ENCODE measurements around the gene CSMD2. TPM values are rescaled to one million over a fixed set of nuclear protein-coding genes. Genes with fewer than 3 reads are reported as not detected.

Gene CSMD2
- total RNA-seq, 6 donors from 2014 or later, result 0.39 to 1.0 (median 0.52) TPM

GRCh38 chr1:33578557-33579448, 586.2 kb downstream of the CSMD2 start:
- TF ChIP-seq POLR2A (IDR thresholded peaks at IDR 0.05) (no peak), CTCF (IDR thresholded peaks at IDR 0.05) (no peak), EP300 (IDR thresholded peaks at IDR 0.05) (peak in 1 of 4 donors; percentile 18), POLR2AphosphoS5 (IDR thresholded peaks at IDR 0.05) (no peak)
- Histone ChIP-seq H3K4me1 (peaks cover 0 to 9% (median 5%) of the 10 kb centered on the region in 4 donors), H3K36me3 (no peaks in the 10 kb centered on the region), H3K27ac (peak overlapping the region in 1 of 4 donors; percentile 37), H3K4me3 (no peak overlapping the region), H3K27me3 (no peaks in the 10 kb centered on the region), H3K9me3 (no peaks in the 10 kb centered on the region)
- DNase-seq (peak in 1 of 2 donors; percentile 56), ATAC-seq (ENCODE audit: low FRiP score in 2 of 2) (peak in 1 of 2 donors; percentile 24)
- 56 to 57% methylated on average over 15 to 16 of the region's 16 CpGs for WGBS, 2 donors

GRCh38 chr1:33577663-33578062, 587.4 kb downstream of the CSMD2 start:
- Histone ChIP-seq H3K27ac (no peak overlapping the region), H3K9me3 (no peaks in the 10 kb centered on the region), H3K36me3 (no peaks in the 10 kb centered on the region), H3K4me1 (peaks cover 0 to 9% (median 5%) of the 10 kb centered on the region in 4 donors), H3K27me3 (no peaks in the 10 kb centered on the region), H3K4me3 (no peak overlapping the region)
- no peak for ATAC-seq (ENCODE audit: low FRiP score in 2 of 2)
- WGBS, 2 donors, result 85 to 93% methylated on average over 9 of the region's 9 CpGs
- DNase-seq, result no peak
- TF ChIP-seq POLR2AphosphoS5 (IDR thresholded peaks at IDR 0.05) (no peak), CTCF (IDR thresholded peaks at IDR 0.05) (no peak), EP300 (IDR thresholded peaks at IDR 0.05) (no peak), POLR2A (IDR thresholded peaks at IDR 0.05) (no peak)

- TF ChIP-seq POLR2AphosphoS5 (IDR thresholded peaks at IDR 0.05) (no peak), CTCF (IDR thresholded peaks at IDR 0.05) (no peak)
- no peak overlapping the region for H3K27ac ChIP-seq
- DNase-seq (peak in 1 of 2 donors; percentile 30), ATAC-seq (ENCODE audit: low FRiP score in 2 of 2) (no peak)
- peaks cover 0 to 9% (median 5%) of the 10 kb centered on the region in 4 donors for H3K4me1 ChIP-seq
- H3K27me3 ChIP-seq, result no peaks in the 10 kb centered on the region
- H3K36me3 ChIP-seq, result no peaks in the 10 kb centered on the region
- H3K9me3 ChIP-seq, result no peaks in the 10 kb centered on the region
- WGBS, 2 donors, result 81 to 84% methylated on average over 11 of the region's 11 CpGs
- no peak overlapping the region for H3K4me3 ChIP-seq
These were observed 588.0 kb downstream of the CSMD2 start for GRCh38 chr1:33576821-33577599.

GRCh38 chr1:33575324-33575879, 589.6 kb downstream of the CSMD2 start:
- H3K36me3 ChIP-seq, result no peaks in the 10 kb centered on the region
- peak overlapping the region in 1 of 4 donors; percentile 50 for H3K27ac ChIP-seq
- H3K4me3 ChIP-seq, result no peak overlapping the region
- no peak for ATAC-seq (ENCODE audit: low FRiP score in 2 of 2)
- H3K4me1 ChIP-seq, result peaks cover 0 to 9% (median 5%) of the 10 kb centered on the region in 4 donors
- TF ChIP-seq POLR2AphosphoS5 (IDR thresholded peaks at IDR 0.05) (no peak), EP300 (IDR thresholded peaks at IDR 0.05) (no peak), POLR2A (IDR thresholded peaks at IDR 0.05) (no peak), CTCF (IDR thresholded peaks at IDR 0.05) (no peak)
- no peak for DNase-seq
- no peaks in the 10 kb centered on the region for H3K9me3 ChIP-seq
- WGBS, 2 donors, result 53 to 72% methylated on average over 7 of the region's 7 CpGs
- H3K27me3 ChIP-seq, result no peaks in the 10 kb centered on the region

All from upper lobe of left lung (tissue), 6 donors.